OCI-LY1 (cell line): ENCODE results near the gene KRTAP4-8.
"Not testable (repeated sequence)": the region's sequence is repeated elsewhere in the genome, so short reads cannot be mapped to it uniquely, and the experiment has no call there.

ENCODE experiments used
- H2AFZ ChIP-seq: fragments of 200-600 bp; sonication (generic), shearing (Covaris generic); 2 replicates; pipeline ENCODE4 v1.6.0; 2014; ENCODE audit warnings: antibody characterized with exemption, mild to moderate bottlenecking, low read length
- H3F3A ChIP-seq: fragments of 200-600 bp; sonication (generic), shearing (Covaris generic); 2 replicates; pipeline ENCODE4 v1.6.0; 2014; ENCODE audit warnings: mild to moderate bottlenecking, antibody characterized with exemption, low read length, moderate library complexity; ENCODE audit not compliant: insufficient read depth
- H3K27ac ChIP-seq: fragments of 200-600 bp; sonication (generic); 2 replicates; pipeline ENCODE4 v1.5.1; 2014; ENCODE audit warnings: low read length, mixed run types, mild to moderate bottlenecking, low read depth; ENCODE audit not compliant: poor library complexity, severe bottlenecking
- H3K27me3 ChIP-seq: fragments of 200-600 bp; sonication (generic); 2 replicates; pipeline ENCODE4 v1.6.0; 2014; ENCODE audit warnings: antibody characterized with exemption, mild to moderate bottlenecking, low read length, moderate library complexity; ENCODE audit not compliant: insufficient read depth
- H3K36me3 ChIP-seq: fragments of 200-600 bp; sonication (generic); 2 replicates; pipeline ENCODE4 v1.6.1; 2014; ENCODE audit warnings: mild to moderate bottlenecking, antibody characterized with exemption, low read length, moderate library complexity, mixed read lengths; ENCODE audit not compliant: insufficient read depth
- H3K4me1 ChIP-seq: fragments of 200-600 bp; sonication (generic); 2 replicates; pipeline ENCODE4 v1.5.1; 2014; ENCODE audit warnings: mild to moderate bottlenecking, low read length, moderate library complexity; ENCODE audit not compliant: insufficient read depth, severe bottlenecking
- H3K4me2 ChIP-seq: fragments of 200-600 bp; sonication (generic), shearing (Covaris generic); 2 replicates; pipeline ENCODE4 v1.6.1; 2014; ENCODE audit warnings: low read length
- H3K4me3 ChIP-seq: fragments of 200-600 bp; sonication (generic); 2 replicates; pipeline ENCODE4 v1.5.1; 2014; ENCODE audit warnings: low read length, low read depth, mild to moderate bottlenecking, mixed read lengths; ENCODE audit not compliant: poor library complexity, severe bottlenecking
- H3K79me2 ChIP-seq: fragments of 200-600 bp; shearing (Covaris generic); 2 replicates; pipeline ENCODE4 v1.6.1; 2016; ENCODE audit warnings: mixed run types, low read length, mixed read lengths; ENCODE audit not compliant: insufficient read depth
- H3K9ac ChIP-seq: fragments of 200-600 bp; sonication (generic), shearing (Covaris generic); 2 replicates; pipeline ENCODE4 v1.6.1; 2014; ENCODE audit warnings: mild to moderate bottlenecking, low read length, mixed read lengths
- H3K9me2 ChIP-seq: fragments of 200-600 bp; sonication (generic), shearing (Covaris generic); 2 replicates; pipeline ENCODE4 v1.6.1; 2014; ENCODE audit warnings: low read depth, mild to moderate bottlenecking, low read length, mixed read lengths
- H3K9me3 ChIP-seq: fragments of 200-600 bp; shearing (Covaris generic); 2 replicates; pipeline ENCODE4 v1.6.1; 2014; ENCODE audit warnings: low read length, mixed read lengths
- H4K20me1 ChIP-seq: fragments of 200-600 bp; sonication (generic), shearing (Covaris generic); 2 replicates; pipeline ENCODE4 v1.6.0; 2016; ENCODE audit warnings: mild to moderate bottlenecking, low read length; ENCODE audit not compliant: insufficient read depth
- EZH2 ChIP-seq: fragments of 200-600 bp; sonication (generic), shearing (Covaris generic); IDR thresholded peaks from 2 replicates; pipeline ENCODE4 v1.8.0; 2017; ENCODE audit warnings: borderline replicate concordance, mixed run types, mild to moderate bottlenecking, antibody characterized with exemption, low read length, moderate library complexity, mixed read lengths
- TF ChIP-seq, protein P1 (sequence below): fragments of 200-600 bp; sonication (generic), shearing (Covaris generic); IDR thresholded peaks from 2 replicates; pipeline ENCODE4 v1.5.1; 2017; ENCODE audit warnings: mild to moderate bottlenecking, antibody characterized with exemption, low read length, moderate library complexity, mixed read lengths

KRTAP4-8 gene

DNA sequence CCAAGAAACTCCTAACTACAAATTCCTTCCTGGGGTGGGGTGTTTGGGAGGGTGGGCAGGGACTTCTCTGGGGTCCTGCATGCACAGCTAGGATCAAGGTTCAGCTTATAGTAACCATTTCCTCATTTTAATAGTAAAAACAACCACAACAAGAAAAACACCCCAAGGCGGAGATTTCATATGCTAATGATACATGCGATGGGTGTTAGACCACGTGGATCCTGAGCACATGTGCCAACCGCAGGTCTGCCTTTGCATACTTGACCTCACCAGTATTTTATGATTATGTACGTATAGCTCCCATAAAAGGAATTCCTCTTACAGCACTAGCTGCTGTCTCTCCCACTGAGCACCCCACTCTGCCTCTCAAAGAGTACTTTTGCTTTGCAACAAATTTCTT lies 18.4 kb upstream of the KRTAP4-8 start:
- H3K9me3 ChIP-seq, result no peaks in the 10 kb centered on the region
- H3K9ac ChIP-seq, result no peak overlapping the region
- H3K4me2 ChIP-seq, result no peak overlapping the region
- H2AFZ ChIP-seq, result no peak overlapping the region
- H3K4me3 ChIP-seq, result no peak overlapping the region
- no peaks in the 10 kb centered on the region for H3K36me3 ChIP-seq
- H3K4me1 ChIP-seq, result peaks cover 6% of the 10 kb centered on the region
- H3K27ac ChIP-seq, result no peak overlapping the region
- no peaks in the 10 kb centered on the region for H3K9me2 ChIP-seq
- H3K79me2 ChIP-seq, result no peaks in the 10 kb centered on the region
- no peaks in the 10 kb centered on the region for H4K20me1 ChIP-seq
- H3F3A ChIP-seq, result no peaks in the 10 kb centered on the region
- TF ChIP-seq, protein P1, sequence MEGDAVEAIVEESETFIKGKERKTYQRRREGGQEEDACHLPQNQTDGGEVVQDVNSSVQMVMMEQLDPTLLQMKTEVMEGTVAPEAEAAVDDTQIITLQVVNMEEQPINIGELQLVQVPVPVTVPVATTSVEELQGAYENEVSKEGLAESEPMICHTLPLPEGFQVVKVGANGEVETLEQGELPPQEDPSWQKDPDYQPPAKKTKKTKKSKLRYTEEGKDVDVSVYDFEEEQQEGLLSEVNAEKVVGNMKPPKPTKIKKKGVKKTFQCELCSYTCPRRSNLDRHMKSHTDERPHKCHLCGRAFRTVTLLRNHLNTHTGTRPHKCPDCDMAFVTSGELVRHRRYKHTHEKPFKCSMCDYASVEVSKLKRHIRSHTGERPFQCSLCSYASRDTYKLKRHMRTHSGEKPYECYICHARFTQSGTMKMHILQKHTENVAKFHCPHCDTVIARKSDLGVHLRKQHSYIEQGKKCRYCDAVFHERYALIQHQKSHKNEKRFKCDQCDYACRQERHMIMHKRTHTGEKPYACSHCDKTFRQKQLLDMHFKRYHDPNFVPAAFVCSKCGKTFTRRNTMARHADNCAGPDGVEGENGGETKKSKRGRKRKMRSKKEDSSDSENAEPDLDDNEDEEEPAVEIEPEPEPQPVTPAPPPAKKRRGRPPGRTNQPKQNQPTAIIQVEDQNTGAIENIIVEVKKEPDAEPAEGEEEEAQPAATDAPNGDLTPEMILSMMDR, result no peak
- no peak for TF ChIP-seq EZH2
- H3K27me3 ChIP-seq, result no peaks in the 10 kb centered on the region

DNA sequence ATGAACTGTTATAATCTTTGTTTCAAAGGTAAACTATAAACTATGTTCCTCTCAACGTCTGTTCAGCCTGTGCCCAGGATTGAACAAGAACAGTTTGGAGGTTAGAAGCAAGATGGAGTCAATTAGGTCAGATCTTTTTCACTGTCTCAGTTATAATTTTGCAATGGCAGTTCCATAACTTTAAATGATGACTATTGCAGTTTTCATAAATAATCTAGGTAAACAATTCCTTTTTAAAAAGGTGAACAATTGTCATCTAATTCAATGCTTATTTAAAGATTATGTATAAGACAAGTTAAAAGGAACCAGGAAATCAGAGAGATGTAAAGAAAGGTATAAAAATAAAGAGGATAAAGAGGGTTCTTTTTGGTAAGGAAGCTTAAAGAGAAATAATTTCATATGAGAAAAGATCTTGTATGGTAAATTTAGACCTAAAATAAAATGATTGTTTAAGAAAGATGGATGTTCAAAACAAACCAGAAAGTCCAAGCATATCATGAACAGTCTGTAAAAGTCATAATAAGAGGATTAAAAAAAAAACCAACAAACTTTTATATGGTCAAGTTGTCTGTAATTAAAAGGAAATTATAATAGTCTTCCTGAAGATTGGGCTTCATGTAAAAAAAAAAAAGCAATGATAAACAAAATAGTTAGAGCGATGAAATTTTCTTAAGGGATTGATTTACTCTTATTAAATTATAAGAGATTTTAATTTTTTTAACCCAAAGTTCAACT lies 13.4 kb upstream of the KRTAP4-8 start:
- Histone ChIP-seq H3K4me3 (no peak overlapping the region), H2AFZ (no peak overlapping the region), H3K79me2 (no peaks in the 10 kb centered on the region), H3K27ac (no peak overlapping the region), H3K9ac (no peak overlapping the region), H3K36me3 (no peaks in the 10 kb centered on the region), H3K4me1 (no peaks in the 10 kb centered on the region), H3K4me2 (no peak overlapping the region), H3F3A (no peaks in the 10 kb centered on the region), H3K9me3 (no peaks in the 10 kb centered on the region), H3K9me2 (no peaks in the 10 kb centered on the region), H3K27me3 (no peaks in the 10 kb centered on the region), H4K20me1 (no peaks in the 10 kb centered on the region)
- TF ChIP-seq, protein P1, result no peak
- TF ChIP-seq EZH2, result no peak

DNA sequence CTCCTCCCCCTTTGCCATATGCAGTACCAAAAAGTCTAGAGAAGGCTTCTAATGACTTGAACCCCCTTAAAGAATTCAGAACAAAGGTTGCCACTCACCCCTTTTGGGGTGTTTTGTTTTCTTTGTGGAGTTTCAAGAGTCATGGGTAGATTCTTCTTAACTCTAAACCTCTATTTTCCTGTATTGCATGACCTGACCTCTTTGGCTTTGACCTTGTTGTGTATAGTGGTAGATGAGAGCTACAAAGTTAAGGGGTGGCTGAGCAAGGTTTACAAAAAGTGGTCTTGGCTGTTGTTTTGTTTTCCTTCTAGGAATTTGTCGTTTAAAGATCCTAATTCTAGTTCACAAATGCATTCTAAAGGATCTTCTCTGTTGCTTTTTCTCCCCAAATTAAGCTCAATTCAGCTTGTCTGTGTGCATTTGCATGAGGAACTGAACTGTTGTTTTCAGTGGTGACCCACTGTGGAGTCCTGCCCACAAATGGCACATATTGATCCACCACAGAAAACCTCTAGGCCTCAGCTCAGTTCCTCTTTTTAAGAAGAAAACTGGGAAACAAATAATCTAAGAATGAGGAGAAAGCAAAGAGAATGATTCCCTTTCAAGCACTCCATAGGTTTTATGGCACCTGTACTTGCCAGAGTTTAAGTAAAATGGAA lies 10.9 kb upstream of the KRTAP4-8 start:
- H3K27me3 ChIP-seq, H3K9me3 ChIP-seq, H3K4me1 ChIP-seq, H3K36me3 ChIP-seq, H3K9ac ChIP-seq, H3K9me2 ChIP-seq, H4K20me1 ChIP-seq, H3K4me3 ChIP-seq, H3F3A ChIP-seq, H2AFZ ChIP-seq, H3K79me2 ChIP-seq, H3K4me2 ChIP-seq, H3K27ac ChIP-seq: not testable (repeated sequence)

DNA sequence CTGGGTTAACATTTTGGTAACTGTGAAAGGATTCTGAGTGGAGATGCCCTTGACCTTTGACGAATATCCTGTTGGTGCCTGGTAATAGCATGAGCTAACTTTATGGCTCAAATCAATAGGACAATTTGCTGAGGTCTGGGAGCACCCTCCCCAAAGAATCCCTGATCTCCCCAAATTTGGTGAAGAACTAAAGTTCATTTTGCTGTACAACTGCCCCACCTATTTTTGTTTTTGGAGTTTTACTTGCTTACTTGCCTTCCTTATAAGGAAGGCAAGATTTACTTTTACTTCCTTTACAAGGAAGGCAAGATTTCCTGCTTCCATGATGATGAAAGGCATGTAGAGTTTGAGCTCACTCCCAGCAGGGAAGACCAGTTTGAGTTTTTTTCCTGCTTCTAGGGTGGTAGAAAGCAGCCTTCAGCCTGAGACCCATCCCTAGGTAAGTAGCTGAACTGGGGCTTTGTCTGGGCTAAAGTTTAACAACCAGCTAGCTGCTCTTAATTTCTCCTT lies 10.1 kb upstream of the KRTAP4-8 start:
- H3K27ac ChIP-seq, result no peak overlapping the region
- H3K27me3 ChIP-seq, result no peaks in the 10 kb centered on the region
- H3K4me1 ChIP-seq, result no peaks in the 10 kb centered on the region
- TF ChIP-seq EZH2, result no peak
- TF ChIP-seq, protein P1, result no peak
- no peak overlapping the region for H3K4me2 ChIP-seq
- no peaks in the 10 kb centered on the region for H3K9me2 ChIP-seq
- H3F3A ChIP-seq, result no peaks in the 10 kb centered on the region
- no peaks in the 10 kb centered on the region for H3K36me3 ChIP-seq
- H4K20me1 ChIP-seq, result no peaks in the 10 kb centered on the region
- H2AFZ ChIP-seq, result no peak overlapping the region
- H3K79me2 ChIP-seq, result no peaks in the 10 kb centered on the region
- H3K9ac ChIP-seq, result no peak overlapping the region
- H3K4me3 ChIP-seq, result no peak overlapping the region
- H3K9me3 ChIP-seq, result no peaks in the 10 kb centered on the region

- not testable (repeated sequence) for H3K4me2 ChIP-seq, H3K79me2 ChIP-seq, H3K4me1 ChIP-seq, H3K36me3 ChIP-seq, H3K9me3 ChIP-seq, H2AFZ ChIP-seq, H3K27me3 ChIP-seq, H4K20me1 ChIP-seq, H3F3A ChIP-seq, H3K27ac ChIP-seq, H3K4me3 ChIP-seq, H3K9ac ChIP-seq, H3K9me2 ChIP-seq
Observed at GRCh38 chr17:41105347-41105746, 7.4 kb upstream of the KRTAP4-8 start, which contains the start of gene KRTAP4-9. KRTAP4-9 (plus strand) TSS chr17:41105389; CDS start chr17:41105389, 0 bp downstream.
